Aorta (tissue), 5 donors: ENCODE data around the gene AIRE. TPM values are rescaled to one million over a fixed set of nuclear protein-coding genes. Genes with fewer than 3 reads are reported as not detected.
"Not testable (repeated sequence)": the region's sequence is repeated elsewhere in the genome, so short reads cannot be mapped to it uniquely, and the experiment has no call there.

Experiments
- ATAC-seq: fragments of 200-7000 bp; cut with Tn5 transposase; one replicate; pipeline ENCODE4 v1.9.1; 2022; ENCODE audit warnings: moderate library complexity; ENCODE audit not compliant: low FRiP score
- DNase-seq, 2 donors: peaks; one replicate each; pipeline ENCODE4 v3.0.0-alpha.2; 2020
- H3K27ac ChIP-seq, 2 donors: one replicate each; pipeline ENCODE4 v1.5.1; 2013; ENCODE audit warnings: low read length in 2 of 2, mild to moderate bottlenecking in 2 of 2, moderate library complexity in 2 of 2, control low read depth in 1 of 2, inconsistent platforms in 1 of 2, low read depth in 1 of 2
- H3K27me3 ChIP-seq, 2 donors: one replicate each; pipeline ENCODE4 v1.6.1; 2013; ENCODE audit warnings: control low read depth in 1 of 2, low read length in 1 of 2, mild to moderate bottlenecking in 1 of 2, moderate library complexity in 1 of 2; ENCODE audit not compliant: insufficient read depth in 2 of 2, control insufficient read depth in 1 of 2
- H3K36me3 ChIP-seq, 2 donors: one replicate each; pipeline ENCODE4 v1.6.1; 2013; ENCODE audit warnings: control low read depth in 1 of 2, low read length in 1 of 2, mild to moderate bottlenecking in 1 of 2; ENCODE audit not compliant: insufficient read depth in 2 of 2, control insufficient read depth in 1 of 2
- H3K4me1 ChIP-seq, 2 donors: one replicate each; pipeline ENCODE4 v1.6.1; 2013; ENCODE audit warnings: low read length in 2 of 2, control low read depth in 1 of 2, mild to moderate bottlenecking in 1 of 2, moderate library complexity in 1 of 2; ENCODE audit not compliant: insufficient read depth in 2 of 2, control insufficient read depth in 1 of 2
- H3K4me3 ChIP-seq, 2 donors: one replicate each; pipeline ENCODE4 v1.5.1; 2013; ENCODE audit warnings: low read length in 2 of 2, control low read depth in 1 of 2, mild to moderate bottlenecking in 1 of 2
- H3K9me3 ChIP-seq: one replicate; pipeline ENCODE4 v1.6.1; 2013; ENCODE audit warnings: mild to moderate bottlenecking, low read length; ENCODE audit not compliant: control insufficient read depth
- WGBS, 2 donors: extraction: QIAGEN DNeasy Blood & Tissue Kit; methylation state at CpG; one replicate each; pipeline ENCODE4 v1.1.7; 2013; 5-methylcytosine and 5-hydroxymethylcytosine counted together
- intact Hi-C, 2 donors: fragments of 100-400 bp; cut with DNase I; formaldehyde crosslinking; loops; one replicate each; pipeline versions ENCODE4 v1.14.2 to v1.15.0; 2022
- polyA plus RNA-seq, 2 donors: library from polyadenylated mRNA; stranded (reverse); fragments of 200-250 nt; gene quantifications; one replicate each; pipeline ENCODE4 v1.2.3, GENCODE V29; 2013
- total RNA-seq, 2 donors: library from RNA; stranded (reverse); fragmentation: NEBNext Ultra II Directional; extraction: Animal tissue kit (Norgen Biotek cat#: 25700); gene quantifications; one replicate each; pipeline ENCODE4 v1.2.1, GENCODE V29; 2021
- donor health status: healthy with polysubstance abuse.
- donor health status: Bipolar disorder and iron deficiency.
- donor health status: DM: no; HTN: no; CAD: no.
- donor health status: DM: no; HTN: no; CAD: no.
- donor health status: DM: yes; HTN: yes; CAD: no.

Gene AIRE
- total and polyA plus RNA-seq, 4 donors, result 0.19 TPM; not detected in 3

- peak in 1 of 2 donors; percentile 26 for DNase-seq
- ATAC-seq, result no peak
- H3K36me3 ChIP-seq, result no peaks in the 10 kb centered on the region
- H3K4me3 ChIP-seq, result no peak overlapping the region
- no peaks in the 10 kb centered on the region for H3K27me3 ChIP-seq
- 80 to 86% methylated on average over 19 of the region's 19 CpGs for WGBS, 2 donors
- no peak overlapping the region for H3K27ac ChIP-seq
- H3K9me3 ChIP-seq, result no peaks in the 10 kb centered on the region
- H3K4me1 ChIP-seq, result no peaks in the 10 kb centered on the region
- intact Hi-C loops, result no loop called here
These were observed 6.1 kb upstream of the AIRE start for GRCh38 chr21:44279354-44280260.

- H3K4me1 ChIP-seq, result no peaks in the 10 kb centered on the region
- H3K4me3 ChIP-seq, result no peak overlapping the region
- H3K9me3 ChIP-seq, result no peaks in the 10 kb centered on the region
- 90 to 96% methylated on average over 9 of the region's 9 CpGs for WGBS, 2 donors
- peak in 1 of 2 donors; percentile 34 for DNase-seq
- peak; percentile 9 for ATAC-seq
- H3K27ac ChIP-seq, result no peak overlapping the region
- H3K36me3 ChIP-seq, result no peaks in the 10 kb centered on the region
- H3K27me3 ChIP-seq, result no peaks in the 10 kb centered on the region
- intact Hi-C loops, result no loop called here
These were observed 3.9 kb upstream of the AIRE start for GRCh38 chr21:44281801-44282200.

DNA sequence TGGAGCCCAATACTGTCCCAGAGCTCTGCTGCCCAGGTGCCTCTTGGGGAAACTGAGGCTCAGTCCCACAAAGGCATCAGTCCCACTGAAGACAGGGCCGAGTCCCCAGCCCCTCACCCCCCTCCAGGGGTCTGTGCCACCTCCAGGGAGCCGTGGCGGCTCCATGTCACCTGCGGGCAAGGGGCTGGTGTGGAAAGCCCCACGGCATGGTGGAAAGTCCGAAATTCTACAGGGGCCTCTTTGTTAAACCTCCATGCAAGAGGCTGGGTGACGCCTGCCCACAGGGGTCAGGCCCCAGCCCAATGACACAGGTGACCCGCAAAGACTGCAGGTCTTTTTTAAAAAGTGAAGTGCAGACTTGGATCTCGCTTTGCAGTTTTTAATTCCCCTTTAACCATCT lies 3.3 kb upstream of the AIRE start:
- intact Hi-C loops, result no loop called here
- H3K4me1 ChIP-seq, result no peaks in the 10 kb centered on the region
- H3K27ac ChIP-seq, result no peak overlapping the region
- ATAC-seq, result no peak
- 91% methylated on average over 9 of the region's 9 CpGs for WGBS, 2 donors
- DNase-seq, result peak in 1 of 2 donors; percentile 2
- H3K4me3 ChIP-seq, result no peak overlapping the region
- H3K9me3 ChIP-seq, result no peaks in the 10 kb centered on the region
- H3K36me3 ChIP-seq, result no peaks in the 10 kb centered on the region
- H3K27me3 ChIP-seq, result no peaks in the 10 kb centered on the region

DNA sequence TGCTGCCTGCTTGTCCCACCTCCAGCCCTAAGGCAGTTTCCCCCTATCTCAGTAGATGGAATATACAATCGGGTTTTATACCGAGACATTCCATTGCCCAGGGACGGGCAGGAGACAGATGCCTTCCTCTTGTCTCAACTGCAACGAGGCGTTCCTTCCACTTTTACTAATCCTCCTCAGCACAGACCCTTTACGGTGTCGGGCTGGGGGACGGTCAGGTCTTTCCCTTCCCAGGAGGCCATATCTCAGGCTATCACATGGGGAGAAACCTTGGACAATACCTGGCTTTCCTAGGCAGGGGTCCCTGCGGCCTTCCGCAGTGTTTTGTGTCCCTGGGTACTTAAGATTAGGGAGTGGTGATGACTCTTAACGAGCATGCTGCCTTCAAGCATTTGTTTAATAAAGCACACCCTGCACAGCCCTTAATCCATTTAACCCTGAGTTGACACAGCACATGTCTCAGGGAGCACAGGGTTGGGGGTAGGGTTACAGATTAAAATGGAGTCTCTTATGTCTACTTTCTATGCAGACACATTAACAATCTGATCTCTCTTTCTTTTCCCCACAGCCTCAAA lies 2.4 kb upstream of the AIRE start:
- H3K36me3 ChIP-seq, H3K27ac ChIP-seq, H3K4me1 ChIP-seq, H3K9me3 ChIP-seq, H3K27me3 ChIP-seq, ATAC-seq, intact Hi-C loops, H3K4me3 ChIP-seq: not testable (repeated sequence)
- WGBS, 2 donors, result 78 to 83% methylated on average over 11 of the region's 11 CpGs
- DNase-seq, result peak in 1 of 2 donors; percentile 26

GRCh38 chr21:44283948-44284347 lies 1.7 kb upstream of the AIRE start:
- Histone ChIP-seq H3K27ac (no peak overlapping the region), H3K4me3 (no peak overlapping the region), H3K9me3 (no peaks in the 10 kb centered on the region), H3K4me1 (no peaks in the 10 kb centered on the region), H3K36me3 (no peaks in the 10 kb centered on the region), H3K27me3 (no peaks in the 10 kb centered on the region)
- intact Hi-C loops, result no loop called here
- DNase-seq, result no peak
- ATAC-seq, result no peak
- 85 to 87% methylated on average over 9 to 11 of the region's 11 CpGs for WGBS, 2 donors

DNA sequence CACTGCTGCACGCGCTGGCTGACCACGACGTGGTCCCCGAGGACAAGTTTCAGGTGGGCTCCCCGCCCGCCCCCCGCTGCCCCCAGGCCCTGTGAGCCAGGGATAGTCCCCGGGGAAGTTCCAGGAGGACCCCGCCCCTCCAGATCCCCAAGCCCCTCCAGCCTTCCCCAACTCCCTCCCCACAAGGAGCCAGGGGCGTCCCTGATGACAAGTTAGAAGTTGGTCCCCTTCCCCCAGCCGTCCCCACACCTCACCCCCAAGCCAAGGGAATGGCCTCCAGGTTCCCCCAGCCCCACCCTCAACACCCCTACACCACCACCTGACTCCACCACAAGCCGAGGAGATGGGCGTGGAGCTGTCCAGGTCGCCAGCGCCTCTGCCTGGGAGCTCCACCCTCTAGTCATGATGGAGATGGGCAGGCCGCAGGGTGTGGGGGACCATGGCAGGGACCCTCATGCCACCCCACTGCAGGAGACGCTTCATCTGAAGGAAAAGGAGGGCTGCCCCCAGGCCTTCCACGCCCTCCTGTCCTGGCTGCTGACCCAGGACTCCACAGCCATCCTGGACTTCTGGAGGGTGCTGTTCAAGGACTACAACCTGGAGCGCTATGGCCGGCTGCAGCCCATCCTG lies 525 bp downstream of the AIRE start:
- Histone ChIP-seq H3K9me3 (no peaks in the 10 kb centered on the region), H3K4me1 (no peaks in the 10 kb centered on the region), H3K27me3 (no peaks in the 10 kb centered on the region), H3K36me3 (no peaks in the 10 kb centered on the region), H3K27ac (no peak overlapping the region), H3K4me3 (no peak overlapping the region)
- intact Hi-C loops, result no loop called here
- DNase-seq, result peak in 1 of 2 donors; percentile 27
- WGBS, 2 donors, result 52 to 53% methylated on average over 15 to 21 of the region's 21 CpGs
- no peak for ATAC-seq

GRCh38 chr21:44286716-44287632 lies 1.3 kb downstream of the AIRE start:
- H3K4me3 ChIP-seq, result no peak overlapping the region
- intact Hi-C loops, result no loop called here
- H3K27ac ChIP-seq, result no peak overlapping the region
- DNase-seq (peak in 1 of 2 donors; percentile 44), ATAC-seq (no peak)
- H3K27me3 ChIP-seq, result no peaks in the 10 kb centered on the region
- no peaks in the 10 kb centered on the region for H3K9me3 ChIP-seq
- WGBS, 2 donors, result 69 to 77% methylated on average over 25 to 31 of the region's 31 CpGs
- H3K4me1 ChIP-seq, result no peaks in the 10 kb centered on the region
- H3K36me3 ChIP-seq, result no peaks in the 10 kb centered on the region
